SK-MEL-5 (cell line): Measurements from ENCODE around the gene ATP2B2. TPM values are rescaled to one million over a fixed set of nuclear protein-coding genes. Genes with fewer than 3 reads are reported as not detected.

Source experiments
- DNase-seq: peaks from one replicate; pipeline ENCODE4 v3.0.0-alpha.2; 2016; ENCODE audit warnings: low read depth, low spot score
- in situ Hi-C: cut with HindIII; loops from 2 replicates; pipeline ENCODE4 v1.10.0; 2016; ENCODE audit warnings: low sequenced_read_pairs, high pct_unique_total_duplicates, low pct_unique_long_range_greater_than_20kb
- total RNA-seq: library from RNA; depleted of rRNA; stranded (reverse); fragments of >200 nt; shearing (Covaris generic); gene quantifications from 2 replicates; pipeline ENCODE4 v1.2.3, GENCODE V29; 2014

Gene ATP2B2
- total RNA-seq, 1 experiment from 2014 or later, result not detected

DNA sequence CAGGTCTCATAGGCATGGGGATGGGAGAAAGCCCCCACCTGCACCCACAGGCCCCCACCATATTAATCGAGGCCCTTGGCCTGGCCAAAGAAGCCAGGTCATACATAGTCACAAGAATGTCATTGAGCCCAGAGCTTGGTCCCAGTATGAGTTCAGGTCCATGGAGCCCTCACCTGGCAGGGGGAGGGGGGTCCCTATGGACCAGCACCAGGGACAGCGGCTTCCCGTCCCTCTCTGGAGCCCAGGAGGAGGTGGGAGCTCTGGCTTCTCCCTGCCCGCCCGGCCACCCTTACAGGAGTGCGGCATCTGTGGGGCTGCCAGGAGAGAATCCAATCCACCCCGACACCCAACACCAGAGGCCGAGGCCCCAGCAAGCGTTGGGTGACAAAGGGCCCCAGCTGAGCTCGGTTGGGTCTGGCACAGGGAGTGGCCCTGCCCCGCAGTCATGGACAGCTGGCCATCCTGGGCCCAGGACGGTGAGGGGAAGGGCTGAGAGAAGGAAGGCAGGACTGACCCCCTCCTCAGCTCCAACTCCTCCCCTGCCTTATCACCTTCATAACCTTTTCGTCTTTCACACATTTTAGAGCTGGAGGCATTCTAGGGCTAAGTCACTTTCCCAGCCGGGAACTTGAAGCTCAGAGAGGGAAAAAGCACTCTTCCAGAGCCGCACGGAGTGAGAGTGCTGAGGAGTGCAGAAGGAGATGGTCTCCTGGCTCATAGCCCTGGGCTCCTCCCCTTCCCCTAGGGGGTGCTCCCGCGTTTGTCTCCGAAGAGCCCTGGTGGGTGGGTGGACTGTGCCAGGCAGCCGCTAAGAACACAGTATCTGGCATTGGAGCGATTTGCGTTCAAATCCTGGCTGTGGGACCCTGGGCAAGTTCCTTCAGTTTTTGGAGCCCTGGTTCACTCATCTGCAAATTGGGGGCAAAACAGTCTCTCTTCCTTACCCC is 54.6 kb downstream of the ATP2B2 start:
- no peak for DNase-seq
- in situ Hi-C loops, result no loop called here

DNA sequence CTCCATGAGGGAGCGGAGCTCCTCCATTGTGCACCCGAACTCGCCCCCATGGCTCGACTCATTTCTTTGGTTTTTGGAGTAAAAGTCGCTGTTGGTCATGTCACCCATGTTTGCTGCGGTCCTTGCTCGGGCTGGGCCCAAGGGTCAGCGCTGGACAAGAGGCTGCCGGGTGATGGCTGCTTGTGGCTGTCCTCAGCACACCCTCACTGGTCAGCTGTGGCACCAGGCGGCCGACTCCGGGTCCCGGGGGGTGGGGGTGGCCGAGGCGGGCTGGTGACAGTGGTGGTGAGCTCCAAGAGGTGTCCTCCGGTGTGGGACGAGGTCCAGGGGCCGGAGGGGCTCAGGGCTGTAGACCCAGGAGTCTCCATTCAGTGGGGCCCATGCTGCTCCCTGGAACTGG is 56.0 kb downstream of the ATP2B2 start:
- in situ Hi-C loops, result no loop called here
- DNase-seq, result no peak

DNA sequence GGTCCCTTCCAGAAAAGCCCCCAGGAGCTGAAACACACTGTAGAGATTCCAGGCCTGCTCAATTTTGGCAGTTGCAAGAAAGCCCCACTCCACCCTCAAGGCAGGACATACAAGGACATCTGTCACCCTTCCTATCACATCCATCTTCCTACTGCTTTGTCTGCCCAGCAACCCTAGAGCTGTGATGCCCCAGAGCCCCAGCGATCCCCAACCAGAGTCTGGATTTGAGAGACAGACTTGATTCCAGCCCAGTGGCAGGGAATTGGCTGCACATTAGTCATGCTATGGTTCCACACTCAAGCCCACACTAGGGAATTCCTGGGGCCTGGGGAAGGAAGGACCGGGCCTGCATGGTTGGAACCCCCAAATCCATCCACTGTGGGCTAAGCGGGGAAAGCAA is 56.8 kb downstream of the ATP2B2 start:
- no peak for DNase-seq
- in situ Hi-C loops, result no loop called here

DNA sequence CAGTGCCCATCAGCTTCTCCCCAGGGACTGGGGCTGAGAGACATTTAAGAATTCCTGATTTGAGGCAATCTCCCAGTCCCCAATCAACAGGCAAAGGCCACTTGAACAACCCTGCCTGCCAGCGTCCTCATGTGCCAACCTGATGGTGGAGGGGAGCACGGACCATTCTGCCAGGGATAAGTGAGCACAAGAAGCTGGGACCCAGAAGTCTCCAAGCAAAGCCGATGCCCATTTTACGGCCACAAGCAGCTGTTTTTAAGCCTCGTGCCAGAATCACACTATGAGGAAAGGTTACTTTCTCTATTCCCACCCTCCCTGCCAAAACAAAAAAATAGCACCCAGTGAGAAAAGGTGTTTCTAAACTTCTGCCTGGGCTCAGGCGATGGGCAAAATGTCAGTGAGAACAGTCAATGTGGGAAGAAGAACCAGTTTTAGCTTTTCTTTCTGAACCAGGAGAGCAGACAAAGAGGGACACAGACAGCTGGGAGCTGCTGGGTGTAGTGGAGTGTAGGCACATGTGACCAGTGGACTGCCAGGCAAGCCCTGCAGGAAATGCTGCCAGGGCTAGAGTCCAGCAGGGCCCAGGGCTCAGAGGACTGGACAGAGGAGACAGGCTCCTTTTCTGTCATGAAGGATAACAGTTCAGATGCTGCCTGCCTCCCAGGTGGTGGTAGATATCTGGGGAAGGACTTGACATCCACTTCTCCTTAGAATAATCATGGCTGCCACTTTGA is 57.7 kb downstream of the ATP2B2 start:
- DNase-seq, result peak; percentile 21
- in situ Hi-C loops, result no loop called here

DNA sequence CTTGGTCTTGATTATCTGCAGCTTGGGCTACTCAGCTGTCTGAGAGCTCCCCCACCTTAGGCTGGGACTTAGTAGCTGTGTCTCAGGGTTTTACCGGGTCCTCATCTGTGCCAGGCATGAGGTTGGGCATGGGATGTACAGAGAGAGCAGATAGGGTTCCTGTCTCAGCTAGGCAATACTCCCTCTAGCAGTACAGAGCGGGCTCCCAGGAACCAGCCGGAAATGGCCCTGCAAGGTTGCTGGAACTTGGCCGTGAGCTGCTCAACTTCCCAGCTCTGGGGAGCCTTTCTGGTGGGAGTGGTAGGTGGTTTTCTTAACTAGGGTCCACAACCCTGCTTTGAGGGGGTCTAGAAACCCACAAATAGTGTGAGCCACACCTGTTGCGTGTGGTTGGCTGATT is 58.3 kb downstream of the ATP2B2 start:
- no peak for DNase-seq
- in situ Hi-C loops, result no loop called here

DNA sequence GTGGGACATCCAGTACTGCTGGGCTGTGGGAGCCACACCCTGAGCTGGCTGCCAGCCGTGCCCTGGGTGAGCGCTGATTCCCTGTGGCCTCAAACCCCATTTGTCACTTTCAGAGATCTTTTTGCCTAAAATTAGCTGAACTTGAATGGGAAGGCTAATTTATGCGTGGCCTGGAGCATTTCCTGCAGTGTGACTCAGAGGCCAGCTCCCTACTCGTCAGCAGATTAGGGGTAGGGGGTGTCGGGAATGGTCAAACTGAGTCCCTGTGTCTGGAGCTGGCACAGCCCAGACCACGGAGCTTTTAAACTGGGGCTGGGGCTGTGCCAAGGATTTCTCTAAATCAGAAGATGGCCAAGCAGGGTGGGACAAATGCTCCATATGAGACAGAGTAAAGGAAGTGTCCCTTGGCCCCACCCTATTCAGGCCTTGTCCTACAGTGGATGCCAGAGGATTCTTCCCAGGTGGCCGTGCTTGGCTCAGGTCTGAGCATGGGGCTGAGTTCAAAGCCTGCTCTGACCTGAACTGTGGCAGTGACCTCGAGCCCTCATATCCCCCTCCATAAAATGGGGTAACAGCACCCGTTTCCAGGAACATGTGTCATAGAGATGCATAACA is 59.7 kb downstream of the ATP2B2 start:
- peak; percentile 29 for DNase-seq
- in situ Hi-C loops, result no loop called here

DNA sequence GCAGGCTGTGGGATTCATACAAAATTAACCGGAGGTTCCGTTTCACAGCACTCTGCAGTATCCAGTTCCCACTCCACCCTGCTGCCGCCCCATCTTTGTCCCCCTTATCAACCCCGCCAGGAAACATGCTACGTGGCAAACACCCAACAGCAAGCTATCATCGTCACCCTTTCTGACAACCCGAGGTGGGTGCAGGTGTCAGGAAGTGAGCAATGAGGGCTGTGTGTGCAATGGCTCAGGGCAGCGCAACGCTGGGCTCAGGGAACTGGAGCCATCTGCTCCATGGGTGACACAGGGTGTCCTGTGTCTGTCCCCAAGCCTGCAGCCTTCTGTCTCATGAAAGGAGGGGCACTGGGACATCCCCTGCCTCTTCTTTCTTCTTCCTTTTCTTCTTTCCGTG is 60.9 kb downstream of the ATP2B2 start:
- DNase-seq, result no peak
- in situ Hi-C loops, result no loop called here

DNA sequence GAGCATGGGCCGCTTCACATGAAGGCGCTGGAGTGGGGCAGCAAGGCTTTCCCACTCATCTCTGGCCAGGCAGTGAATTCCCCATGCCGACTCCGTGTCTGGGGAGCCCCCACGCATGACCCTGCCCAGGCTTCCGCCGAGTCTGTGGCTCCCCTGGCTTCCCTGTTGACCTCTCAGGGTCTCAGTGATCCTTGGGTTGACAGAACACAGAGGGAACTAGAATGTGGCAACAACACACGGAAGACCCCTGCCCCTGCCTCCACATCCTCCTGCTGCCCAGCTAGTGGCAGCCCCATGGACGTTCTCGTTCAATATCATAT is 61.3 kb downstream of the ATP2B2 start:
- no peak for DNase-seq
- in situ Hi-C loops, result no loop called here

DNA sequence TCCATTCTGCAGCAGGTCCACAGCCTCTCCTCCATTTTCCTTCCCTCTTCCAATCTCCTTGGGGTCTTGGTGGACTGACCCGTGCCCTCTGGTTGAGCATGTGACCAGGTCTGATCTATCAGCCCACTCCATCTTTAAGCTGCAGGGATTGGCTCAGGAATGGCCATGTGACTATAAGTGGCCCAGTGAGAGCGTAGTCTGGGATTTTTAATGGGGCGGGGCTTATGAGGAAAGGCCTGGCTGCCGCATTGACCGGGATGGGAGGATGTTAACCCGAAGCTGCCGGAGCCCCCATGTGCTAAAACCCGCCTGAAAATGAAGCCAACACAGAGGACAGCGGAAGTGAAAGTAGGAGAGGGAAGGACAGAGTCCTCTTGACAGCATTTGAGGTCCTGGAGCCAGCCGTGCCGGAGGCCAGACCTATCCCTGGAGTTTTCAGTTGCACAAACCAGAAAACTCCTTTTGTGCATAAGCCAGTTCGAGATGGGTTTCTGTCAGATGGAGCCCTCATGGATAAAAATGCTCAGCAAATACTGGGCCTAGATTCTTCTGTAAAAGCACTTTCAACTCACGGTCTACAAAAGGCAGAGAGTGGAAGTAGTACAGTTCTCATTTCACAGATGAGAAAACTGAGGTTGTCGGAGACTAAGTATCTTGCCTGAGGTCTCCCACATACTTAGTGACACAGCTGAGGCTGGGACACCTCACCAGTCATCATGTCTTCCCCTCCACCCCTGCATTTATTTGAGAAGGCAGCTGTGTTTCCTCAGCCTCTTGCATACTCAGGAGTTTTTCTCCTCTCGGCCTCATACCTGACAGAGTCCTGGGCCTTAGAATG is 61.9 kb downstream of the ATP2B2 start:
- DNase-seq, result no peak
- in situ Hi-C loops, result no loop called here

DNA sequence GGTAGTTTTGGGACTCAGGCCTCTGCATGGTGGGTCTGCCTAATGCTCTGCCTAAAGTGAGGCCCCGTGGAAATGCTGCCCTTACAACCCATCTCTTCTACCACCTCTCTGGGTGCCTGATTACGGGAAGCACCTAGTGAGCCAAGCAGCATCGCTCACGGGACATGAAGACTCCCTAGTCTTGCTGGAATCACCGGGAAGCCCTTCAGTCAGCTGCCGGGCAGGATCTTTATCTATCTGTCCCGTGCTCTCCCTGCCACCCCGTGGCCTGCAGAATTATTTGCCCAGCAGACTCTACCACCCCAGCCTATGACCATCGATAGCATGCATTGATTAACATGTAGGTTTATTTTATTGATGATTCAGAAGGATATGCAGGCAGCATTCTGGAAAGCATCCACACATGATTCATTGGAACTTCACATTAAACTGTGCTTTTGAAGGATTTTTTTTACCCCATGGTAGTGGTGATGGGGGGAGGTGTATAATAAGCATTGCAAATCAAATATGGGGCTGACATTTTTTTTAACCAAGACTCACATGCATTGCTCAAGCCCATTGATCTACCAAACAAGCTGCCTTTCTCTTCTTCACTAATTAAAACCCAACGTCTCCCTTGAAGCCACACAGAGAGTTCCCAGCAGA is 63.1 kb downstream of the ATP2B2 start:
- in situ Hi-C loops, result no loop called here
- no peak for DNase-seq

DNA sequence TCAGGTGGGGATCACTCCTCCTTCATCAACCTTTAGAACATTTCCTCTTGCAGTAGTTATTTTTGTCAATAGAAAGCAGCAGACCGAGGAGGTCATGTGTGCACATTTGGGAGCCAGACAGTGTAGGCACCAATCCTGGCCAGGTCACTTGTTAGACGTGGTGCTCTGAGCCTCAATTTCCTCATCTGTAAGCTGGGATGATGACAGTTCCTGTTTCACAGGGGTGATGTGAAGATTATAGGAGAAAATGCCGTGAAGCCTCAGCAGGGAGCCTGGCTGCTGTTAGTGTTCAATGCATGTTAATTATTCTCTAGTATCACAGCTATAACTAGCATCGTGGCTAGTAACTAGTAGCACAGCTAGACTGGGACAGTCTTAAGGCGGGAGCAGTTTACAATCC is 64.7 kb downstream of the ATP2B2 start:
- in situ Hi-C loops, result no loop called here

DNA sequence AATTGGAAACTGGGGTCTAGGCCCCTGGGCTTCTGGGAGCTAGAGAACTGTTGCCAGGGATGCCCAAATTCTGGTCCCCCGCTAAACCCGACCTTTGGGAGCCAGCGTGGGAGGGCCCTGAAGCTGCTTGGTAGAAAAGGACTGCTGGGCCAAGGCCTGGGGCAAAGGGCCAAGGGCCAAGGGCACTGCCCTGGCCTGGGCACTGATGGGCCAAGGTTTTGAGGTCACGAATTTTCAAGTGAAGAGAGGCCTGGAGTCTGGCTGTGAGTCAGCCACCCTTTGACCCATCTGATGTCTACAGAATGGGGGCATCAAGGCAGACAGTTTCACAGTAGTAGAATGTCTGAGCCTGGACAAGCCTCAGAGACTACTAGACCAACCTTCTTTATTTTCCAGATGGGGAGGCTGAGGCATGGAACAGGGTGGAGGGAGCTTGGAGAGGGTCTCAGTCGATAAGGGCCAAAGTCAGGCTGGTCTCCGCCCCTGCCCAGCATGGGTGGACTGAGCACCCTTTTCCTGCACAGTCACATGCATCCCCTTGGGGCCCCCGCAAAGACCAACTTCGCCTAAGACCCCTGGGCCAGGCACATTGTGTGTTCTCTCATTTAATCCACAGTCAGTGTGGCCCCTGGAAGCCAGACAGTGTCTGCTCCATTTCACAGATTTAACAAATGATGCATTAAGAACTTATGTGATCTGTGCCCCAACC is 66.3 kb downstream of the ATP2B2 start:
- in situ Hi-C loops, result no loop called here
- no peak for DNase-seq

More for the DNA sequence above, 64.7 kb downstream of the ATP2B2 start:
- no peak for DNase-seq

DNA sequence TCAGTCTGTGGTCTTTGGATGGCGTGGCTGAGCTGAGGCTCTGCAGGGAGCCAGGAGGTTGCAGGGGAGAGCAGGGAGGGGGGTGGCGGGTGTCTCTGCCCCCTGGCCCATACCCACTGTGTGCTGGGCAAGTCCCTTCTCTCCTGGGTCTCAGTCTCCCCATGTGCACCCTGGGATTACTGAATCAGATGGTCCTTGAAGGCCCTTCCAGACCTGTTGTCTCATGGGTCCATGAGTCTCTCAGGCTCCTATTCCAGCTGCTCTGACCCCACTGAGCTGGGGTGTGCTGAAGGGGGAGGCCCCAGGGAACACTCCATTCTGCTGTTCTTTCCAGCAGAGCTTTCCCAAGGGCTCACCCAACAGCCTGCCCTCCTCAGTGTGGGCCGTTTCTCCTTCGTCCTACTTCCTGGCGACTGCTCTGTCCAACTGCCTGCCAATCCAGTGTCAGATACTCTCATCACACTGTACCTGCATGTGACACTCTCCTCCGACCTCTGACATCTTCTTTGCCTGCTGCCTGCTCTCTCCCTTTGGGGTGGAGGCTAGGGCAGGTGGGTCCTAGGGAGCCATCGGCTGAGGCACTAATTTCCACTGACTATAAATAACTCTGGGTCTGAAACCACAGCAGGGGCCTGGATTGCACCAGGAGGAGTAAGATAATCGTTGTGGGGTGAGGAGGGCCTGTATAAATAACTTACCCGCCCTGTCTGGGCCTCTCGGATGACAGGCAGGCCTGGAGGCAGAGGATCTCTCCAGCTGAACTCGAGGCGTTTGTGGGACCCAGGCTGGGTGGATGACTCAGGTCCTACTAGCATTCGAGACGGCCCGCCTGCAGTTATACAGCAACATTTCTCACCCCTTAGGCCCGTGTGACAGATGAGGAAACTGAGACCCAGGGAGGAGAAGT is 67.1 kb downstream of the ATP2B2 start:
- DNase-seq, result no peak

DNA sequence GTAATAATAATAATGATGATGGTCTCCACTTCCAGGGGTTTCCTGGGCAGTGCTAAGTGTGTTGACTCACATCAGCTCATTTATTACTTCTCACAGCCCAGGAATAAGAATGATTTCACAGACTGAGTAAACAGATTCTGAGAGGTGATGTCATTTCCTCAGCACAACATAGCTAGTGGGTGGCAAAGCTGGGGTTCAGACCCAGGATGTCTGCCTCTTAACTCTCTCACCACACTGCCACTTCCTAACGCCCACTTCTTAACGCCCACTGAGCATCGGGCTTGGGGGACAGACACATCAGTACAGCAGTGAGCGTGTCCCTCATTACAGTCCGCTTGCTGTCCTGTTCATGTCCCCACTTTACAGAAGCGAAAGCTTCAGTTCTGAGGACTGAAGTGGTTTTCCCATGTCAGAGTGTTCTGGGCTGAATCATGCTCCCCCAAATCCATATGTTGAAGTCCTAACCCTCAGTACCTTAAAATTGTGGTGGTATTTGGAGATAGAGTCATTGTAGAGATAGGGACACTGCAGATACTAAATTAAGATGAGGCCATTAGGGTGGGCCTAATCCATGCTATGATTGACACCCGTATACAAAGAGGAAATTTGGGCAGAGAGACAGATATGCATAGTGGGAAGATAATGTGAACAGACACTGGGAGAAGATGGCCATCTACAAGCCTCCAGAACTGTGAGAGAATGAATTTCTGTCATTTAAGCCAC is 68.0 kb downstream of the ATP2B2 start:
- in situ Hi-C loops, result no loop called here
- no peak for DNase-seq

More for the DNA sequence above, 67.1 kb downstream of the ATP2B2 start:
- in situ Hi-C loops, result no loop called here

DNA sequence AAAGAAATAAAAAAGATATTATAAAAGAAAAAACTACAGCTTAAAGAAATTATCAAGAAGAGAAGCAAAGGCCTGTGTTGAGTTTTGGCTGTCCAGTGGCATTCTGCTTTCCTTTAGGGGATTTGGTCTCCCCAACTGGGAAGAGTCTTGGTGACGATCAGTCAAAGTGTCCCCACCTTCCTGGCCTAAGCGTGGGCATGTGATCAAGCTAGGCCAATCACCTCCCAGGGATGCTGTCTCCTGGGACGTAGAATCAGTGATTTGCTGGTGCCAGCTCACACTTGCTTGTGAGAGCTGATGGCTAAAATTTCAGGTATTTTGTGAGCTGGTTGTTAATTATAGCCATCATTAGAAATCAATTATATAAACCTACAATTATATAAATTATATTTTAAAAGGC is 69.5 kb downstream of the ATP2B2 start:
- in situ Hi-C loops, result no loop called here
- DNase-seq, result no peak
